K562 (cell line): ENCODE measurements around the gene PDGFC. TPM values are rescaled to one million over a fixed set of nuclear protein-coding genes. Genes with fewer than 3 reads are reported as not detected.

Experiments used
- ATAC-seq: fragments of 200-7000 bp; cut with Tn5 transposase; 3 replicates; pipeline ENCODE4 v1.9.1; 2020; ENCODE audit warnings: moderate library complexity
- BruUV-seq: library from RNA; stranded (reverse); fragments of 400-500 nt; replicated peaks from 2 replicates; lab custom pipeline; 2021; lab: Mats Ljungman, UMichigan
- CTCF ChIA-PET: fragments of 300-600 bp; formaldehyde crosslinking; extraction: SDS; loops from one replicate; lab custom pipeline; 2021; ENCODE audit warnings: low intra/inter-chr PET ratio; lab: Yijun Ruan, JAX
- POLR2A ChIA-PET: fragments of 300-600, 350-650 bp; sonication (Branson Sonifier 250); formaldehyde crosslinking; extraction: SDS; loops from one replicate; lab custom pipeline; 2021; ENCODE audit warnings: antibody characterized with exemption, inconsistent platforms; lab: Yijun Ruan, JAX
- DNase-seq, 4 experiments: peaks; one replicate each; pipeline versions ENCODE4 v3.0.0 to v3.0.0-alpha.2; 2011 to 2018; ENCODE audit warnings: low spot score in 3 of 4, mixed read lengths in 3 of 4; ENCODE audit errors: extremely low read depth in 1 of 4
- FAIRE-seq: peaks from 2 replicates; lab custom pipeline; 2011; peaks lifted over from hg19 to GRCh38; lab: Jason Lieb, UNC
- H2AFZ ChIP-seq: 2 replicates; pipeline ENCODE4 v1.6.0; 2011; ENCODE audit warnings: low read depth, low read length, control low read depth, inconsistent platforms
- H3K27ac ChIP-seq: fragments of 200-600 bp; 3 replicates; pipeline ENCODE4 v1.8.0; 2011; ENCODE audit warnings: low read depth, mild to moderate bottlenecking, control low read depth, inconsistent platforms, low read length, moderate library complexity, mixed read lengths; ENCODE audit errors: extremely low read depth
- H3K27me3 ChIP-seq, 2 experiments: fragments of 300-600 bp in 1 of 2; 2 replicates in 1 of 2; 3 replicates in 1 of 2; pipeline versions ENCODE4 v1.6.0 to v1.8.0; 2011; ENCODE audit warnings: inconsistent platforms in 2 of 2, low read length in 2 of 2, mild to moderate bottlenecking in 1 of 2, mixed read lengths in 1 of 2, moderate library complexity in 1 of 2; ENCODE audit not compliant: control insufficient read depth in 2 of 2, insufficient read depth in 2 of 2
- H3K36me3 ChIP-seq: fragments of 300-600 bp; 3 replicates; pipeline ENCODE4 v1.8.0; 2011; ENCODE audit warnings: mild to moderate bottlenecking, low read length, inconsistent platforms; ENCODE audit not compliant: control insufficient read depth, insufficient read depth
- H3K4me1 ChIP-seq, 2 experiments: fragments of 200-600 bp in 1 of 2; replicated peaks in 1 of 2; 2 replicates in 1 of 2; 3 replicates in 1 of 2; pipeline versions ENCODE4 v1.5.1 to v1.8.0; 2011; ENCODE audit warnings: inconsistent platforms in 2 of 2, low read length in 2 of 2, mild to moderate bottlenecking in 1 of 2, mixed read lengths in 1 of 2, moderate library complexity in 1 of 2; ENCODE audit not compliant: control insufficient read depth in 2 of 2, insufficient read depth in 2 of 2
- H3K4me2 ChIP-seq: 2 replicates; pipeline ENCODE4 v1.6.1; 2011; ENCODE audit warnings: low read length, control low read depth, inconsistent platforms, mixed read lengths; ENCODE audit not compliant: insufficient read depth
- H3K4me3 ChIP-seq: fragments of 200-600 bp; sonication (generic), shearing (Covaris generic); 2 replicates; pipeline ENCODE4 v1.5.1; 2016; ENCODE audit warnings: control low read depth, inconsistent platforms
- H3K79me2 ChIP-seq: fragments of 200-600 bp; 3 replicates; pipeline ENCODE4 v1.8.0; 2011; ENCODE audit warnings: low read length, inconsistent platforms; ENCODE audit not compliant: control insufficient read depth, insufficient read depth
- H3K9ac ChIP-seq, 2 experiments: 2 replicates each; pipeline versions ENCODE4 v1.6.0 to v1.6.1; 2011; ENCODE audit warnings: low read depth in 2 of 2, low read length in 2 of 2, control low read depth in 1 of 2, inconsistent platforms in 1 of 2, mild to moderate bottlenecking in 1 of 2, mixed read lengths in 1 of 2; ENCODE audit not compliant: insufficient read depth in 1 of 2
- H3K9me1 ChIP-seq: one replicate; pipeline ENCODE4 v1.6.0; 2011; ENCODE audit warnings: inconsistent platforms, mild to moderate bottlenecking, low read length, moderate library complexity; ENCODE audit not compliant: control insufficient read depth, insufficient read depth
- H3K9me3 ChIP-seq: replicated peaks from 2 replicates; pipeline ENCODE4 v1.5.1; 2011; ENCODE audit warnings: low read depth, low read length, inconsistent platforms; ENCODE audit not compliant: control insufficient read depth, insufficient read depth
- H4K20me1 ChIP-seq: replicated peaks from 2 replicates; pipeline ENCODE4 v1.6.1; 2011; ENCODE audit warnings: low read length, inconsistent platforms, mixed read lengths; ENCODE audit not compliant: control insufficient read depth, insufficient read depth
- ASH1L ChIP-seq: fragments of 450-650 bp; IDR thresholded peaks from 2 replicates; pipeline ENCODE4 v1.6.1; 2018; ENCODE audit warnings: borderline replicate concordance, mild to moderate bottlenecking, low read depth; ENCODE audit not compliant: partially characterized antibody
- CEBPG ChIP-seq, 3 experiments: fragments of 200-800 bp in 1 of 3; sonication (Bioruptor generic) in 1 of 3; sonication (generic) in 1 of 3; formaldehyde crosslinking in 1 of 3; IDR thresholded peaks in 2 of 3; conservative IDR thresholded peaks in 1 of 3; 2 replicates each; pipeline versions ENCODE4 v1.6.1 to v1.8.0; 2016 to 2022; ENCODE audit warnings: missing compliant biosample characterization in 2 of 3, missing genetic modification characterization in 2 of 3, mild to moderate bottlenecking in 1 of 3, missing genetic modification reagents in 1 of 3
- CEBPZ ChIP-seq: fragments of 150-350 bp; IDR thresholded peaks from 2 replicates; pipeline ENCODE4 v1.6.1; 2014; ENCODE audit warnings: low read depth, mild to moderate bottlenecking, low read length, borderline replicate concordance
- DEAF1 ChIP-seq: fragments of 450-650 bp; formaldehyde crosslinking; IDR thresholded peaks from 2 replicates; pipeline ENCODE4 v1.4.0; 2020; ENCODE audit warnings: mild to moderate bottlenecking, moderate library complexity
- GATAD2B ChIP-seq: fragments of 450-650 bp; IDR thresholded peaks from 2 replicates; pipeline ENCODE4 v1.6.1; 2017; ENCODE audit warnings: mild to moderate bottlenecking, borderline replicate concordance
- GTF2A2 ChIP-seq: IDR thresholded peaks from 2 replicates; pipeline ENCODE4 v1.6.1; 2016; ENCODE audit warnings: mild to moderate bottlenecking, missing genetic modification characterization, missing compliant biosample characterization
- KLF10 ChIP-seq: fragments of 250-450 bp; sonication (Bioruptor Pico); IDR thresholded peaks from 2 replicates; pipeline ENCODE4 v1.6.1; 2021; ENCODE audit warnings: matching md5 sums
- NCOA6 ChIP-seq: fragments of 450-650 bp; IDR thresholded peaks from 2 replicates; pipeline ENCODE4 v1.6.1; 2017; ENCODE audit warnings: mild to moderate bottlenecking
- NFE2L1 ChIP-seq: fragments of 450-650 bp; IDR thresholded peaks from 2 replicates; pipeline ENCODE4 v1.6.1; 2016; ENCODE audit warnings: missing genetic modification characterization, low read depth, mild to moderate bottlenecking, missing compliant biosample characterization, moderate library complexity, borderline replicate concordance
- POLR2B ChIP-seq: fragments of 450-650 bp; IDR thresholded peaks from 2 replicates; pipeline ENCODE4 v1.6.1; 2018; ENCODE audit warnings: low read depth; ENCODE audit not compliant: partially characterized antibody
- POU5F1 ChIP-seq: fragments of 150-350 bp; IDR thresholded peaks from 2 replicates; pipeline ENCODE4 v1.6.1; 2014; ENCODE audit warnings: borderline replicate concordance, low read length, low read depth, mild to moderate bottlenecking; ENCODE audit not compliant: partially characterized antibody
- SRSF7 ChIP-seq: fragments of 200-400 bp; formaldehyde crosslinking; optimal IDR thresholded peaks from 2 replicates; pipeline ENCODE3; 2017; ENCODE audit warnings: mild to moderate bottlenecking, low read depth, low read length
- TAF1 ChIP-seq: IDR thresholded peaks from 2 replicates; pipeline ENCODE4 v1.6.1; 2011; ENCODE audit warnings: mild to moderate bottlenecking, low read length, moderate library complexity; ENCODE audit not compliant: insufficient read depth, control insufficient read depth, severe bottlenecking; ENCODE audit errors: extremely low read depth
- TCF7L2 ChIP-seq: fragments of 150-350 bp; IDR thresholded peaks from 2 replicates; pipeline ENCODE4 v1.6.1; 2016; ENCODE audit warnings: low read depth, mild to moderate bottlenecking, low read length, moderate library complexity
- ZC3H8 ChIP-seq: fragments of 450-650 bp; IDR thresholded peaks from 2 replicates; pipeline ENCODE4 v1.6.1; 2017
- ZNF12 ChIP-seq: sonication (generic); formaldehyde crosslinking; IDR thresholded peaks from 2 replicates; pipeline ENCODE4 v1.4.0; 2020; ENCODE audit warnings: mild to moderate bottlenecking, missing genetic modification reagents
- ZNF23 ChIP-seq: fragments of 250-450 bp; sonication (Bioruptor Pico); IDR thresholded peaks from 2 replicates; pipeline ENCODE4 v1.4.0; 2020; ENCODE audit warnings: mild to moderate bottlenecking
- ZNF232 ChIP-seq: sonication (generic); formaldehyde crosslinking; IDR thresholded peaks from 2 replicates; pipeline ENCODE4 v1.8.0; 2022; ENCODE audit warnings: mild to moderate bottlenecking, missing genetic modification reagents
- ZNF57 ChIP-seq: fragments of 450-650 bp; formaldehyde crosslinking; IDR thresholded peaks from 2 replicates; pipeline ENCODE4 v1.4.0; 2020; ENCODE audit warnings: mild to moderate bottlenecking, moderate library complexity
- WGBS: fragments of 100-300 bp; shearing (Covaris generic); methylation state at CpG from one replicate; pipeline ENCODE4 v1.1.6; 2016; ENCODE audit warnings: low coverage, mixed read lengths; ENCODE audit not compliant: insufficient coverage; ENCODE audit errors: missing lambda C conversion rate; 5-methylcytosine and 5-hydroxymethylcytosine counted together
- in situ Hi-C: fragments of 300-500 bp; cut with MboI; formaldehyde crosslinking; loops from 4 replicates; pipeline ENCODE4 v1.15.0; 2018; ENCODE audit warnings: inconsistent platforms, mixed read lengths
- intact Hi-C: fragments of 100-400 bp; cut with micrococcal nuclease; formaldehyde crosslinking; loops from 2 replicates; pipeline ENCODE4 v1.14.2; 2022
- polyA plus RNA-seq, 8 experiments: library from polyadenylated mRNA; depleted of rRNA in 4 of 8; stranded (reverse) in 5 of 8; unstranded in 3 of 8; fragments of >200 nt; fragmentation: Nextera tagmentation in 2 of 8; fragmentation: Illumina TruSeq in 1 of 8; extraction: Ambion mirVana in 2 of 8; extraction: Trizol in 1 of 8; gene quantifications; 2 replicates each; pipeline versions ENCODE4 v1.2.1 to v1.2.3, GENCODE V29; 2011 to 2014; ENCODE audit warnings: inconsistent platforms in 1 of 8, missing spikeins in 1 of 8
- total RNA-seq, 7 experiments: library from RNA; depleted of rRNA in 6 of 7; stranded (reverse); fragments of >200 nt in 6 of 7; fragmentation: Illumina TruSeq in 2 of 7; extraction: Trizol in 2 of 7; gene quantifications; 2 replicates each; pipeline versions ENCODE4 v1.2.1 to v1.2.3, GENCODE V29; 2011 to 2021; ENCODE audit warnings: low replicate concordance in 1 of 7

The PDGFC gene
- total and polyA plus RNA-seq, 9 of the 15 experiments (the other 6 are each of a cell fraction or from before 2014, with no cell fraction given), result not detected

GRCh38 chr4:156781852-156782251, 189.7 kb downstream of the PDGFC start:
- Histone ChIP-seq H3K9ac (no peak overlapping the region), H3K27ac (no peak overlapping the region), H2AFZ (no peak overlapping the region), H3K9me1 (no peaks in the 10 kb centered on the region), H3K4me3 (no peak overlapping the region), H3K4me2 (no peak overlapping the region), H3K9me3 (no peaks in the 10 kb centered on the region; the same call in 1 of the 2 replicates), H3K4me1 (no peaks in the 10 kb centered on the region), H3K79me2 (no peaks in the 10 kb centered on the region), H3K36me3 (no peaks in the 10 kb centered on the region), H3K27me3 (no peaks in the 10 kb centered on the region), H4K20me1 (no peaks in the 10 kb centered on the region)
- DNase-seq, result no peak
- ChIA-PET POLR2A (no interaction called here), CTCF (no interaction called here)
- no peak for FAIRE-seq
- in situ Hi-C loops, result no loop called here
- intact Hi-C loops, result no loop called here
- 0% methylated on average over 2 of the region's 2 CpGs for WGBS
- BruUV-seq, result no TSS peak
- ATAC-seq, result no peak
- no peak for TF ChIP-seq ZNF232 (CRISPR knock-in tag)
- TF ChIP-seq ZNF23 (CRISPR knock-in tag), result no peak
- TF ChIP-seq NFE2L1 (tag), result no peak
- no peak for TF ChIP-seq TAF1
- TF ChIP-seq CEBPZ, result no peak
- TF ChIP-seq POU5F1, result no peak
- no peak for TF ChIP-seq GTF2A2 (tag)
- TF ChIP-seq ZNF12, result no peak
- TF ChIP-seq TCF7L2, result no peak
- TF ChIP-seq GATAD2B, result no peak
- no peak for TF ChIP-seq NCOA6
- TF ChIP-seq DEAF1, result no peak
- TF ChIP-seq SRSF7, result no peak
- TF ChIP-seq POLR2B, result no peak
- no peak for TF ChIP-seq KLF10
- TF ChIP-seq ZNF57 (CRISPR knock-in tag), result no peak
- TF ChIP-seq ZC3H8, result no peak
- no peak for TF ChIP-seq CEBPG (CRISPR knock-in tag; IDR thresholded peaks at IDR 0.05)
- no peak for TF ChIP-seq CEBPG (tag; conservative IDR thresholded peaks at IDR 0.05 in 1 of 2, IDR thresholded peaks at IDR 0.05 in 1 of 2)
- TF ChIP-seq ASH1L, result no peak
